NK-92 (cell line): ENCODE results near the gene TAPT1.
"Not testable (repeated sequence)": the region's sequence is repeated elsewhere in the genome, so short reads cannot be mapped to it uniquely, and the experiment has no call there.

Source experiments
- DNase-seq: peaks from one replicate; lab custom pipeline; 2025; ENCODE audit not compliant: unreplicated experiment; lab: John Stamatoyannopoulos, UW

Gene TAPT1

DNA sequence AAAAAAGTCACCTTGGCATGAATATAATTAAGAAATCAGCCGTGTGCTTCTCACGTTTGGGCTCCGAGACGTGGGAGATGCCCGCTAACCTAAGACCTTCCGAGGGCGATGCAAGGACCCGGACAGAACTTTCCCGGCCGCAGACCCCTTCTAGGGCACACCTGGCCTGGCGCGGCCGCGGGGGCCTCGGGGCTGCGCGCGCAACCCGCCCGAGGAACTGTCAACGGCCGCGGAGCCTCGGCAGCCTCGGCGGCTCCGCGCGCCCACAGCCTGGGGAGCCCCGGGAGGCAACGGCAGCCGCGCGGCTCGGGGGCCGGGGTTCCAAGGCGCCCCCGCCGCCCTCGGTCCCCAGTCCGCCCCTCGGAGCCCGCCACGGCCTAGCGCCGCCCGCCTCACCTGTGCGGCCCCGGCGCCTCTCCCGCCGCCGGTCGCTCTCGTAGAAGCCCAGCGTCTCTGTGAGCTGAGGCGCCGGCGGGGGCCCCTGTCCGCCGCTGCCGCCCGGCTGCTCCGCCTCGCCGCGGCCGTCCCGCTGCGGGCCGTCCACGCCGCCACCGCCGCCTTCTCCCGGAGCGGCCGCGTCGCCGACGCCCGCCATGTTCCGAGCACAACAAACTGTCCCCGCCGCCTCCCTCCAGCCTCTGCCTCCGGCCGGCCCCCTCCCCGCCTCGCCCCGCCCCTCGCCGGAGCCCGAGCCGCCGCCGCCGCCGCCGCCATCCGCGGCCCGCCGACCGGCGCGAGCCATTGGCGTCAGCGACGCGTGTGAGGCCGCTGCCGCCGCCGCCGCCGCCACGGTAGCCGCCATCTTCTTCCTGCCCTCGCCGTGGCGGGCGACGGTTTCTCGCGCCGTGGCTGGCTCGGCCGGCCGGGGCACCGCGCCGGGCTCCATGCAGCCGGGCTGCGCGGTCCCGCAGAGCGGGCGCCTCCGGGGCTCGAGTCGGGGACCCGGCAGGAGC lies at the start of gene TAPT1:
TAPT1 (minus strand) TSS at position 609 of the 953 bp plus-strand sequence; CDS start at position 595, 14 bp downstream.
- no peak for DNase-seq

DNA sequence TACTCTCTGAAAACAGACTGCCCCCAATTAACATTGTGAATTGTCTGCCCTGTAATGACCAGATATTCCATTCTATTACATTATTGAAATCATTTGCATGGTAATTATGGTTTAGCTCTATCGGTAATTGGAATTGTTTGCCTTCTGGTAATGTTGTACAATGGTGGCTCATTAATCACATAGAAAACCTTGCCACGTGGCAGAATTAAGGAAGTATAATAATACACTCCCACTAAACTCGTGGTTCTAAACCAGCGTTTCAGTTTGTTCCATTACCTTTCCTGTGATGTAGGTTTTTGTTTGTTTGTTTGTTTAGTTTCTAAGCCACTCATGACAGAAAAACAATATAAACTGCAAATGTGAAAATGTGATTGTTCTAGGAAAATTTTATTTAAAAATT lies 45.1 kb upstream of the TAPT1 start:
- DNase-seq, result no peak

GRCh38 chr4:16270454-16271328 lies 44.4 kb upstream of the TAPT1 start:
- DNase-seq, result no peak

GRCh38 chr4:16269742-16270453 lies 43.6 kb upstream of the TAPT1 start:
- not testable (repeated sequence) for DNase-seq

- DNase-seq, result no peak
These were observed 43.0 kb upstream of the TAPT1 start for GRCh38 chr4:16269240-16269639.

GRCh38 chr4:16268290-16268689 lies 42.0 kb upstream of the TAPT1 start:
- no peak for DNase-seq

DNA sequence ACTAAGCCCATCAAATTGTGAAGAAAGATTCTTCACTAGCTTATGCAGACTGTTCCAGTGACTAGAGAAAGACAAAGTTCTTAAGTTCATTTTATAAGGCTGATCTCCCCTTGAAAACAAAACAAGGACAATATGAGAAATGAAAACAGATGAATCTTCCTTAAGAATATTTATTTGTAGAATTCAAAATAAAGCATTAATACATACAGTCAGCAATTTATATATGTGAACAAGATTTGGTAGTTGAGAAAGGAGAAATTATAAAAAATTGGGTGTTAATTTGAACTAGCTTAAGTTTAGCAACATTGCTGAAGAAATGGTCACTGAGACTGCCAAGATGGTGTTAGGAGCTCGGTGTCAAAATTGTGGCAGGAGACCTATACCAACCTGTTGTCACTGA lies 41.4 kb upstream of the TAPT1 start:
- no peak for DNase-seq

DNA sequence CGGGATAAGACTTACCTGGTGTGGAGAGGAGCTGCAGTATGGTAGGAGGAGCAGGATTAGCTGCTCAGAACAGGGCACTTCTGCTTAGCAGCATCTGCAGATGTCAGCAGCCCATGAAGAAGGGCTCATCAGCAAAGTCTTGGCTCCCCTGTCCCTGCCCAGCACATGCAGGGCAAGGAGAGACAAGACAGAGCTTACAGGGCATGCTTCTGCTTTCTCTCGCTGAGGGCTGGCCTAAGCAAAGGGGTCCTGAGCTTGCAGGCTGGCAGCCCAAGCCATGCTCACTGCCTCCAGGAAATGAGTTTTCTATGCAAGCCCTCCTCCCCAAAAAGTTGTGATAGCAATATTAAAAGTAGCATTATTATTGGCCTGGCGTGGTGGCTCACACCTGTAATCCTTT lies 39.5 kb upstream of the TAPT1 start:
- DNase-seq, result no peak

DNA sequence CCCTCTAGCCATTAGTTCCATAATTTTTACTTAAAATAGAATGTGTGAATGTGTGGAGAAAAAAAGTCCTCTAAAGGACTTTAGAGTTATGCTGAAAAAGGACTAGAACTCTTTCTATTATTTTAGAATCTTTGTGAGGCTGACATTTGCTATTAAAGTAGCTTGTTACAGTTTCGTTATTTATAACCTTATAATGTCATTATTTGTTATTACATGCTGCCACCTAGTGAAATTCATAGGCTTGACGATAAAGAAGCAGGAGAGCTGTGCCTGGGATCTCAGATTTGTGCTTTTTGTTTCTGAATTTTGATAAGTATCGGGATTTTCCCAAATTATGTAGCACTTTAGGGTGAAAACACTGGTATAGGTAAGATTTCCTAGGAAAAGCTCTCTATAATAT lies 38.5 kb upstream of the TAPT1 start:
- no peak for DNase-seq

DNA sequence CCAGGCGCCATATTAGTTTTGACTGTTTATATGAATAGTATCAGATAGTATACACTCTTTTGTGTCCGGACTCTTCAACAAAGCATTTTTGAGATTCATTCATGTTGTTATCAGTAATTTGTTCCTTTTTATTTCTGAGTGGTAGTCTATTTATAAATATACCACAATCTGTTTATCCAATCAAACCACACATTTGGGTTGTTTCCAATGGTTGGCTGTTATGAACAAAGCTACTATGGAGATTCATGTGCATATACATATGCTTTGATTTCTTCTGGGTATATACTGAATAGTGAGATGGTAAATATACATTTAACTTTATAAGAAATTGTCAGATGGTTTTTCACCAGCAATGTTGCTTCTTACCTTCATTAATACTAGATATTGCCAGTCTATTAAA lies 36.8 kb upstream of the TAPT1 start:
- DNase-seq, result no peak

GRCh38 chr4:16262188-16262587 lies 35.9 kb upstream of the TAPT1 start:
- DNase-seq, result no peak

DNA sequence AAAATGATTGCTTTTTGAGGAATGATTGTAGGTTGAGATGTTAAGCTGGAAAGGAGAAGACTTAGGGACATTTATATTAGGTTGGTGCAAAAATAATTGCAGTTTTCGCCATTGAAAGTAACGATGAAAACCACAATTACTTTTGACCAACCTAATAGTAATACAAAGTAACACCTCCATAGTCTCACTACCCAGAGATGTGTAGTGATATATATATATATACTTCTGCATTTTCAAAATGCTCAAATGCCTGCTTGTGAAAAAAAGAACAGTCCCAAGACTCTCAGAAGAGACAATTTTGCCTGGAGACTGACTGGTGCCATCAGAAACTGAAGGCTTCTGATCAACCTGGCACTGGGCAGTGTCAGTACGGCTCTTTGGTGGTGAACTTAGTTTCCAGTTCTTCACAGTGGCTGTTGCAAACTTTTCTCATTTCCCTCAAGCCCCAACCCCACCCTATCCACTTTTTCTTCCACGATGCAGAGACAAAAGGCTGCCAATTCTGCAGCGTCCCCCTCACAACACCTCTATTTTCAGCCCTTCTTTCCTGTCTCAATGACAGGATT lies 35.1 kb upstream of the TAPT1 start:
- DNase-seq, result no peak

DNA sequence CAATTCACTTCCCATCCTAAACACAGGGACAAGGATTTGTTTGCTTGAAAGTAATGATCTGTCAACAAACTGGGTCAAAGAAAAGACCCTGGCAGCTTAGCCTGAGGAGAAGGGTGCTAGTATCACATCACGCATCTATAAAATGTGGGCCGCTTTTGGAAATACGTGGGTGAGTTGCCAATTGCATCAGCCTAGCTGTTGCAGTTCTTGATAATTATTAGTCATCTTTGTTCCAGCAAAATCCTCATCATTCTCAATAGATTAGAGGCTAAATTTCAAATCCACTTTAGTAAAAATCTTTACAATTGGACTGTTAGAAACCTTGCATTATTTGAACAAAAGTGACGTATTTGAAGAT lies 33.6 kb upstream of the TAPT1 start:
- DNase-seq, result no peak

GRCh38 chr4:16259241-16259888 lies 33.1 kb upstream of the TAPT1 start:
- no peak for DNase-seq

- DNase-seq, result no peak
These were observed 31.3 kb upstream of the TAPT1 start for GRCh38 chr4:16257611-16258010.

- DNase-seq, result no peak
These were observed 30.1 kb upstream of the TAPT1 start for GRCh38 chr4:16256343-16256742.

DNA sequence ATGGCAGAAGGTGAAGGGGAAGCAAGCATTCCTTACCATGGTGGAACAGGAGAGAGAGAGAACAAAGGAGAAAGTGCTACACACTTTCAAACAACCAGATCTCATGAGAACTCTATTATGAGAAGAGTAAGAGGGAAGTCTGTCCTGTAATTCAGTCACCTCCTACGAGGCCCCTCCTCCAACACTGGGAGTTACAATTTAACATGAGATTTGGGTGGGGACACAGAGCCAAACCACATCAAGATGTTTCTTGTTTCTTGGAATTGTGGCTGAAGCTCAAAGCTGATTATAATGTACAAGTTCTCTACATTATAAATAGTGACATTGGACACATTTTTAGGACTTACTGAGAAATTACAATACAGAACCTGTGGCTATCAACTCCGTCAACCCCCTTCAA lies 29.5 kb upstream of the TAPT1 start:
- no peak for DNase-seq

DNA sequence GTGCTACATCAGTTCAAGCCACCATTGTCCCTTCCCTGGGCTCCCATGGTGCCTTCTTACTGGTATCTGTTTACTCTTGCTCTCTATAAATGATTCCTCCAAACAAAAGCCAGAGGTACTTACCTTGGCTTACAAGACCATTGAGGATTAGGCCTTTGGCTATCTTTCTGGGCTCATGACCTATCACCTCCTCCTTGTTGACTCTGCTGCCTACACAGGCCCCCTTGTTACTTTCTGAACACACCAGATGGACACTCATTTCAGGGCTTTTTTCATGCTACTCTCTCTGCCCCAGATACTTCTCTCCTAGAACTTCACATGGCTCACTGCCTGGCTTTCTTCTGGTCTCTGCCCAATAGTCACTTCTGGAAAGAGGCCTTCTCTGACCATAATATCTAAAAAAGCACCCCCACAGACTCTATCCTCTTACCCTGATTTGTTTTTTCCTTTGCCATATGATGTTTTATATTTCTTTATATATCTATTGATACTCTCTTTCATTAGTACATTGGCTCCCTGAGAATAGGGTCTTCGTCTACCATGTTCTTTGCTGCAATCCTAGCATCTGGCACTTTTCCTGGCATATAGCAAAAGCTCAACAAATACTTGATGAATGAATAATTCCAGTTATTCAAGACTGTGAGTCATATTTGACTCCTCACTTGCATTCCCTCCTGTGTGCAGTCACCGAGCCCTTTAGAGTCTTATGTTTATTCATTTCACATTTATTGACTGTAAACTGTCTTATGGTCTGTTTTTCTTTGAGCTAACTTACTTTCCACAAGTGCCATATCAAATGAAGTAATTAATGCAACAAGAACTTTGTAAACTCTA lies 27.1 kb upstream of the TAPT1 start:
- no peak for DNase-seq

DNA sequence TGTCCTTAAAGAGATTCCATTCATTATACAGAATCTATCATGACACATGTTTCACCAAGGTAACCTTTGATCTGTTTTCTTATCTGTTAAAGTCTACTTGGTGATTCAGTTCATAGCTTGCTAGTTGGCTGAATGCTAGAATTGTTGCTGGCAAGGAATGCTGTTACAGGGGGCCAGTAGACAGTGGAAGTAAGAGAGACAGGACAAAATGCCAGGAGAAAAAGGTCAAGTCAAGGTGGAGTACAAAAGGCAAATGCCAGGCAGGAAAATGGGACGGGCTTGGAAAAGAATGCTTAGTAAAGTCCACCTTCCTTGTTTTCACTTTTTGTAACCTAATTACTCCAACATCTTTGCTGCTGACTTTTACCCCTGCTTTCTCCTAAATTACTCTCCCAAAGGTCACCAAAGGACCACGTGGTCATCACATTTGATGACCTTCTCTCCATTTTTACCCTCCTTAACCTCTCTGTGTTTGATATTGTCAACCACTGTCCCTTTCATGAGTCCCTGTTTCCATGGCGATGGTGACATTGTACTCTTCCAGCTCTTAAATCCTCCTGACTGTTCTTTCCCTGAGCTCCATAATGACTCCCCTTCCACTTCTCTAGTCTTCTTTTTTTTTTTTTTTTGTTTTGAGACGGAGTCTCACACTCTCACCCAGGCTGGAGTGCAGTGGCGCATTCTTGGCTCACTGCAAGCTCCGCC lies 24.5 kb upstream of the TAPT1 start:
- DNase-seq, result no peak
